H1 (cell line): ENCODE results near the gene PSME2. TPM values are rescaled to one million over a fixed set of nuclear protein-coding genes. Genes with fewer than 3 reads are reported as not detected.

ENCODE experiments used
- TCF12 ChIP-seq: IDR thresholded peaks from 2 replicates; pipeline ENCODE4 v1.6.1; 2011; ENCODE audit warnings: low read depth, mild to moderate bottlenecking, low read length
- polyA plus RNA-seq, 7 experiments: library from polyadenylated mRNA; depleted of rRNA in 3 of 7; stranded (reverse) in 5 of 7; unstranded in 2 of 7; fragments of >200 nt in 5 of 7; fragments of 200-250 nt in 2 of 7; gene quantifications; 1 replicate in 5 of 7; 2 replicates in 1 of 7; 4 replicates in 1 of 7; pipeline versions ENCODE4 v1.2.1 to v1.2.3, GENCODE V29; 2011 to 2013; ENCODE audit warnings: missing spikeins in 2 of 7, mixed read lengths in 2 of 7
- total RNA-seq: library from RNA; stranded (reverse); fragmentation: NEBNext Ultra II Directional; extraction: Animal tissue kit (Norgen Biotek cat#: 25700); gene quantifications from 2 replicates; pipeline ENCODE4 v1.2.1, GENCODE V29; 2021

Gene PSME2
- total and polyA plus RNA-seq, 2 of the 8 experiments (the other 6 are each of a cell fraction or from before 2014, with no cell fraction given): 71.8 to 111 TPM

DNA sequence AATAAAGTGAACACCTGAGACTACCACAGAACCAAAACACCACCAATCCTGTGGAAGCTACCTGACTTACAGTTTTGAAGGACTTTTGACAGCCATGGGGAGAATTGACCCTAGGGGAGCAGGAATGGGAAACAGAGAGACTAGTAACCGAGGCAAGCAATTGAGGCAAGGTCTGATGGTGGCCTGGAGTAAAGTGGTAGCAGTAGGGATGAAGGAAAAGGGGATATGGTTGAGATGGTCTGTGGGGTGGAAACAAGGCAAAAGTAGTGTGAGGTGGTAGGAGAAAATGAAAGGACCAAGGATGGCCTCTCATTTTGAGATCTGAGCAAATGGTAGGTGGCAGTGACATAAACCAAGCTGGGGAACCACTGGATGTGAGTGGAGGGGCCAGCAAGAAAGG, 10.4 kb upstream of the PSME2 start (continued):
- no peak for TF ChIP-seq TCF12
